Measurements from ENCODE around the gene PTP4A1. TPM values are rescaled to one million over a fixed set of nuclear protein-coding genes. Genes with fewer than 3 reads are reported as not detected.

Gene PTP4A1
- total and polyA plus RNA-seq, 2 of the 13 experiments (the other 11 are each of a cell fraction or from before 2014, with no cell fraction given): 141 to 376 TPM

- no peak for TF ChIP-seq ZNF713 (CRISPR knock-in tag; IDR thresholded peaks at IDR 0.05)
- TF ChIP-seq NR2F2 (IDR thresholded peaks at IDR 0.05; ENCODE audit: borderline replicate concordance, low read depth): no peak
- peak; percentile 43; the same call in 1 of the 2 replicates for TF ChIP-seq THRA (CRISPR knock-in tag; IDR thresholded peaks at IDR 0.05; ENCODE audit: borderline replicate concordance)
- no peak for TF ChIP-seq CBFB (CRISPR knock-in tag; IDR thresholded peaks at IDR 0.05)
- no peak for TF ChIP-seq ZMYM2 (CRISPR knock-in tag; IDR thresholded peaks at IDR 0.05)
- TF ChIP-seq ZFP41 (CRISPR knock-in tag; IDR thresholded peaks at IDR 0.05; ENCODE audit: borderline replicate concordance): no peak
- no peak for TF ChIP-seq HNRNPL (IDR thresholded peaks at IDR 0.05; ENCODE audit: low read depth, low read length)
- TF ChIP-seq MTA3 (CRISPR knock-in tag; IDR thresholded peaks at IDR 0.05): no peak
- TF ChIP-seq ZNF749 (CRISPR knock-in tag; IDR thresholded peaks at IDR 0.05; ENCODE audit: borderline replicate concordance): no peak
- no peak for TF ChIP-seq ZNF780A (CRISPR knock-in tag; IDR thresholded peaks at IDR 0.05)
- no peak for TF ChIP-seq SYNCRIP (IDR thresholded peaks at IDR 0.05; ENCODE audit: insufficient read depth, low read depth, low read length)
- TF ChIP-seq, protein P1, sequence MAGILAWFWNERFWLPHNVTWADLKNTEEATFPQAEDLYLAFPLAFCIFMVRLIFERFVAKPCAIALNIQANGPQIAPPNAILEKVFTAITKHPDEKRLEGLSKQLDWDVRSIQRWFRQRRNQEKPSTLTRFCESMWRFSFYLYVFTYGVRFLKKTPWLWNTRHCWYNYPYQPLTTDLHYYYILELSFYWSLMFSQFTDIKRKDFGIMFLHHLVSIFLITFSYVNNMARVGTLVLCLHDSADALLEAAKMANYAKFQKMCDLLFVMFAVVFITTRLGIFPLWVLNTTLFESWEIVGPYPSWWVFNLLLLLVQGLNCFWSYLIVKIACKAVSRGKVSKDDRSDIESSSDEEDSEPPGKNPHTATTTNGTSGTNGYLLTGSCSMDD (CRISPR knock-in tag; IDR thresholded peaks at IDR 0.05): no peak
- TF ChIP-seq PHB2 (IDR thresholded peaks at IDR 0.05; ENCODE audit: partially characterized antibody): no peak
- no peak for TF ChIP-seq PCBP2 (optimal IDR thresholded peaks at IDR 0.05; ENCODE audit: low read depth, low read length, poor library complexity, severe bottlenecking)
- TF ChIP-seq ZNF138 (CRISPR knock-in tag; IDR thresholded peaks at IDR 0.05; ENCODE audit: low read depth): peak; percentile 79; the same call in 1 of the 2 replicates
- no peak for TF ChIP-seq U2AF1 (optimal IDR thresholded peaks at IDR 0.05; ENCODE audit: low read depth, low read length)
- peak; percentile 49; the same call in 1 of the 2 replicates for TF ChIP-seq ZNF317 (CRISPR knock-in tag; IDR thresholded peaks at IDR 0.05)
- no peak for TF ChIP-seq AFF4 (CRISPR knock-in tag; IDR thresholded peaks at IDR 0.05)
- no peak for TF ChIP-seq ZNF616 (CRISPR knock-in tag; IDR thresholded peaks at IDR 0.05; ENCODE audit: low read depth)
- no peak; the same call in 1 of the 2 replicates for TF ChIP-seq SMAD9 (CRISPR knock-in tag; IDR thresholded peaks at IDR 0.05)
- TF ChIP-seq BCL6 (CRISPR knock-in tag; IDR thresholded peaks at IDR 0.05): no peak
- no peak for TF ChIP-seq NFRKB (IDR thresholded peaks at IDR 0.05)
- TF ChIP-seq EHMT2 (IDR thresholded peaks at IDR 0.05; ENCODE audit: borderline replicate concordance, low read depth, low read length): no peak
- TF ChIP-seq AHR (CRISPR knock-in tag; IDR thresholded peaks at IDR 0.05): 0 out of 2 replicates have a peak, but pooled peaks have one; percentile 34
- no peak for TF ChIP-seq CENPX (CRISPR knock-in tag; IDR thresholded peaks at IDR 0.05)
Measured at GRCh38 chr6:63598049-63599036, 26.1 kb downstream of the PTP4A1 start (continued).
